ENCODE measurements around the gene WDR47.
"Not testable (repeated sequence)": the region's sequence is repeated elsewhere in the genome, so short reads cannot be mapped to it uniquely, and the experiment has no call there.

The WDR47 gene

DNA sequence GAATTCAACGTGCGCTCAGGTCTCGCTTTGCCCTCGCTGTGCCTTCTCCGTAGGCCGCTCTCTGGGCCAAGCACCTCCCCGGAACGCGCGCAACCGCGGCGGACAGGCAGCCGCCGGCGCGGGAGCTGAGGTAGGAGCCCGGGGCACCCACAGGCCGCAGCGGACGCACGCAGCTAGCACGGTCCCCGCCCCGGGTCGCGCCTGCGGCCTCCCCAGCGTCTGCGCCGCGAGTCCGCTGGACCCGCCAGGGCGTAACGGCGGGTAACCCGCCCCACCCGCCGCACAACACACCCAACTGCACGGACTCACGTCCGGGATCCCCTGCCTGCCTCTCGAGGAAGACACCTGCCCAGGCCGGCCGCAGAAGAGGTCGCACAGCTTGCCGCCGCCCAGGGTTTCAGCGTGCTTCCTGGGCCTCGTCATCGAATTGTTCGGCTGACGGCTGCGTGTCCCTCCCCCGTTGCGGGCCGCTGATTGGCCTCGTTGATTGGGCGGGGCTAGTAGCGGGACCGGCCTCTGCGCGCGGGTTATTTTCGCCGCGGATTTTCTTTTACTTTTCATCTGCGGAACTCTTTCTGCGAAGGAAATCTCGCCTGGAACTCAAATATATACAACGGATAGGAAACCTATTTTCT is 78.7 kb downstream of the WDR47 start, which contains the start of gene CLCC1:
TSS of gene CLCC1 (minus strand) at position 433 of the 635 bp plus-strand sequence. CDS start 13,047 bp downstream, outside the sequence.
- peak; percentile 73 to 92 (median 84) for DNase-seq (ENCODE audit: low read depth in 4 of 4, low spot score in 1 of 4)

DNA sequence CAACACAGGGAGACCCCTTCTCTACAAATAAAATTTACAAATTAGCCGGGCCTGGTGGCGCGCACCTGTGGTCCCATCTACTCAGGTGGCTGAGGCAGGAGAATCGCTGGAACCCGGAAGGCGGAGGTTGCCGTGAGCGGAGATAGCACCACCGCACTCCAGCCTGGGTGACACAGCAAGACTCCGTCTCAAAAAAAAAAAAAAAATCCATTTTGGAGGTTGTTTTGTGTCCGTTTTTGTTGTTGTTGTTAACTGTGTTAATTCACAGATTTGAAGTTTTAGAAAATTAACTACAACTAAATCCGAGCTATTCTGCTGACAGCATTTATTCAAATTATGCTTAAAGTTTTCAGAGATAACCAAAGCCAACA is 79.2 kb downstream of the WDR47 start:
- no peak for DNase-seq (ENCODE audit: low read depth in 4 of 4, low spot score in 1 of 4)

DNA sequence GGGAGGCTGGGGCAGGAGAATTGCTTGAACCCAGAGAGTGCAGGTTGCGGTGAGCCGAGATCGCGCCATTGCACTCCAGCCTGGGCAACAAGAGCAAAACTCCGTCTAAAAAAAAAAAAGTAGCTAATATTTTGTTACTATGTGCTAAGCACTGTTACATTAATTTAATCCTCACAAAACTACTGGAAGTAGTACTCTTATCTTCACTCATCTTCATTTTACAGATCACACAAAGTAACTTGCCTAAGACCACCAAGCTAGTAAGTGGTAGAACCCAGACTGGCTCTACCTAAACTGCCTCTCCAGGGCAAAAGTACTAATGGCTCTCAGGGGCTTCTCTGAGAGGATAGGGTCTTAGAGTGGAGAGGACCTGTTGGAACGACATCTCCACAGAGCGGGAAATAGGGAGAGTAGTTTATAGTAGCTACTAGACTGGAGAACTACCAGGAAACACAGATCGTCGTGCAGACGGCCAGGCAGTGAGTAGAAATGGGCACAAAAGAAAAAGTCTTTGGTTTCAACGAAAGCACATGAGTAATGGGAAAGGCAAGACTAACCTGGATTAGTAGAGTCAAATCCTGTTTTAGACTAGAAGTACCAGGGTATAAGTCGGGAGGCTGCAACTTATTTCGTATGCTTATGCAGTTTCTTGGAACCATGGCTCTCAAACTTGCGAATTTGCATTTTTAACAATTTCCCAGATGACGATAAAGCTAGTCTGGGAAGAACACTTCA is 80.0 kb downstream of the WDR47 start:
- DNase-seq (ENCODE audit: low read depth in 4 of 4, low spot score in 1 of 4), result no peak

DNA sequence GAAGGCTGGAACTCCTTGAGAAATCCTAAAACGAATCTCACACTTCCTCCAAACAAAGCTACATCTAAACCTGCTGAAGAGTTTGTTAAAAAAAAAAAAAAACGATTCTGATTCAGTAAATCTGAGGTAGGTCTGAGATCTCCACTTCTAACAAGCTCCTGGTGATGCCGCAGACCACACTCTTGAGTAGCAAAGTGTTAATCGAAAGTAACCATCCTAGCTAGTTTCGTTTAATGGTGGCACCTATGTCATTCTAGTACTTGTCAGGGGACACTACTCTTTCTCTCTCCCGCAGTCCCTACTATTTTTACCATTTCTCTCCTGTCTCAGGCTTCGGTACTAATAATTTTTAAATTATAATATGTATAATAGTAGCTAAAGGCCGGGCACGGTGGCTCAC is 80.7 kb downstream of the WDR47 start:
- no peak for DNase-seq (ENCODE audit: low read depth in 4 of 4, low spot score in 1 of 4)

DNA sequence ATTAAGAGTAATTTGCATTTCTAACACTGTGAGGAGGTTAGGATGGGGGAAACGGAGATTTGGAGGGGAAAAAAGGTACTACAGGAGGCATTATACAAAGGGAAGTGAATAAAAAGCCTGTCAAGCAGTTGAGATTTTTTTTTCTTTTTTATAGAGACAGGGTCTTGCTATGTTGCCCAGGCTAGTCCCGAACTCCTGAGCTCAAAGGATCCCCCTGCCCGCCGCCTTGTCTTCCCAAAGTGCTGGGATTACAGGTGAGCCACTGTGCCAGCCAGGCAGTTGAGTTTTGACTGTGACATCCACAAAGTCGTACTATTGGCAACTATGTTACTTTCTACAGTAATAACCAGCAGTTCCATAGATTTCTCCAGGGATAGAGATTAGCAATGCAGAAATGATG is 81.2 kb downstream of the WDR47 start:
- no peak for DNase-seq (ENCODE audit: low read depth in 4 of 4, low spot score in 1 of 4)

DNA sequence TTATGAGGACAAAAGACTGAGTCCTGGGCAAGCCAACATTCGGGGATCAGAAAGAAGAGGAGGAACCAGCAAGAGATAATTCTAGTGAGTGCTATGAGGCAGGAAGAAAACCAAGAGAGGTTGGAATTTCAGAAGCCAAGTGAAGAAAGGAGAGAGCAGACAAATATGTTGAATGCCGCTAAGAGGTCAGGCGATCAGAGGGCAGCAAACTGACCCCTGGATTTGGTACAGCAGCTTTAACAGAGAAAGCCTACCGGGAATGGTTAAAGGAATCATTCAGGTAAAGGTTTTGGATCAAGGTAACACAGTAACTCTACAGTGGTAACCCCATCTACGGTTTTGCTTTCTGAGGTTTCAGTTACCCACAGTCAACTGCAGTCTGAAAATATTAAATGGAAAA is 84.0 kb downstream of the WDR47 start:
- DNase-seq (ENCODE audit: low read depth in 4 of 4, low spot score in 1 of 4), result no peak

DNA sequence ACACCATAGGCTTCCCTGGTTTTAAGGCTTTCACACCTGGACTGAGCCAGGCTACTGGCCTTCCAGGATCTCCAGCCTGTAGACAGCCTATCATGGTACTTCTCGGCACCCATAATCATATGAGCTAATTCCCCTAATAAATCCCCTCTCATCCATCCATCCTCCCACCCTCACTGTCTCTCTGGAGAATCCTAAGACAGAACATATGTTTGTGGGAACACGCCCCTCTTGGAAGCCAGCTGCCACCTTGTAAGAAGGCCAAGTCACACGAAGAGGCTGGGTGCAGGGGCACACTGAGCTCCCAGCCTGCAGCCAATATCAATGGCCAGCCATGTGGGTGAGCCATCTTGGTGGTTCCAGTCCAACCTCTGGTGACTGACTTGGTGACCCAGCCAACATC is 86.0 kb downstream of the WDR47 start:
- no peak for DNase-seq (ENCODE audit: low read depth in 4 of 4, low spot score in 1 of 4)

DNA sequence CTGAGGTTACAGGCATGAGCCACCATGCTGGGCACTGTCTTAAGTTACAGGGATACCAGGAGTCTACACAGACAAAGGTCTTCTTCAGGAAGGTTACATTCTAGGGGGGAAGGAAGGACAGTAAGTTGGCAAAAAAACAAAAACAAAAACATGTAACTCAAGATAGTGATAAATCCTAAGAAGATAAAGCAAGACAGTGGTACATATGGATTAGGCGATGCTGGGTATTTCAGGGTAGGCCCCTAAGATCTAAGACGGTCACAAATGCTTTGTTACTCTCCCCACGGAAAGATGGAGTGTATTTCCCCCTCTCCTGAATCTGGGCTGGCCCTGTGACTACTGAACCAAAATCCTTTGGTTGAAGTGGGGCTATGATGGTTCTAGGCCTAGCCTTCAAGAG is 86.8 kb downstream of the WDR47 start:
- DNase-seq (ENCODE audit: low read depth in 4 of 4, low spot score in 1 of 4), result no peak

DNA sequence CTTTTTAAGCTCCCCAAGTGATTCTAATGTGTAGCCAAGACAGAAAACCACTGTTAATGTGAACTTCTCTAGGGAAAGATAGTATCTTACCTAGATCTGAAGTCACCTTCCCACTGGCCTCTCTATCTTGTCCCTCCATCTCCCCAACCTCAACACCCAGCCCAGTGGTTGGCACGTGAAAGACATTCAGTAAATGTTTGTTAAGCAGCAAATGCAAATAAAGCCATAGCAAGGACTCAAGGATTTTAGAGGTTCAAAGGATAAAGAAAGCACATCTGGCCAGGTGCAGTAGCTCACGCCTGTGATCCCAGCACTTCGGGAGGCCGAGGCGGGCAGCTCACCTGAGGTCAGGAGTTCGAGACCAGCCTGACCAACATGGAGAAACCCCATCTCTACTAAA is 88.5 kb downstream of the WDR47 start:
- DNase-seq (ENCODE audit: low read depth in 4 of 4, low spot score in 1 of 4), result no peak

DNA sequence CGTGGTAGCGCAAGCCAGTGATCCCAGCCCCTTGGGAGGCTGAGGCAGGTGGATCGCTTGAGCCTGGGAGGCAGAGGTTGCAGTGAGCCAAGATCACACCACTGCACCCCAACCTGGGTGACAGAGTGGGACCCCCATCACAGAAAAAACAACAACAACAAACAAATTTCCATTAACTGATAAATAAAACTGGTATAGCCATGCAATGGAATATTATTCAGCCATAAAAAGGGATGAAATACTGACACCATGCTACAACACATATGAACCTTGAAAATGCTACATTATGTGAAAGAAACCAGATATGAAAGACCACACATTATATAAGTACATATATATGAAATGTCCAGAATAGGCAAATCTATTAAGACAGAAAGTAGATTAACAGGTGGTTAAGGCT is 90.7 kb downstream of the WDR47 start:
- no peak for DNase-seq (ENCODE audit: low read depth in 4 of 4, low spot score in 1 of 4)

DNA sequence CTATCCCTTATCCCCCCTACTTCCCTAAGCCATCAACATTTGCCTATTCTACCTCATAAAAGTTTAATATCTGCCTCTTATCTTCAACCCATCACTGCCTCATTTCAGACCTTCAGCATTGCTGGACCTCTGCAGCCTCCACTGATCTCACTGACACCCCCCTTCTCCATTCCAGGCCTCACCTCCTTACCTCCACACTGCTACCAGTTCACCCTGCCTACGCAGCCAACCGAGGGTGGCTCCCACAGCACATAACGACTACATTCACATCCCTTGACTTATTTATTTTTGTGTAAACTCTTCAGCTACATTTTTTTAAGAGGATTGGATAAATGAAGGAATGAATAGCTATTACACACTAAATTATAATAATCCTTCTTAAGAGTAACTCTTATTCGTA is 92.9 kb downstream of the WDR47 start:
- DNase-seq (ENCODE audit: low read depth in 4 of 4, low spot score in 1 of 4), result no peak

DNA sequence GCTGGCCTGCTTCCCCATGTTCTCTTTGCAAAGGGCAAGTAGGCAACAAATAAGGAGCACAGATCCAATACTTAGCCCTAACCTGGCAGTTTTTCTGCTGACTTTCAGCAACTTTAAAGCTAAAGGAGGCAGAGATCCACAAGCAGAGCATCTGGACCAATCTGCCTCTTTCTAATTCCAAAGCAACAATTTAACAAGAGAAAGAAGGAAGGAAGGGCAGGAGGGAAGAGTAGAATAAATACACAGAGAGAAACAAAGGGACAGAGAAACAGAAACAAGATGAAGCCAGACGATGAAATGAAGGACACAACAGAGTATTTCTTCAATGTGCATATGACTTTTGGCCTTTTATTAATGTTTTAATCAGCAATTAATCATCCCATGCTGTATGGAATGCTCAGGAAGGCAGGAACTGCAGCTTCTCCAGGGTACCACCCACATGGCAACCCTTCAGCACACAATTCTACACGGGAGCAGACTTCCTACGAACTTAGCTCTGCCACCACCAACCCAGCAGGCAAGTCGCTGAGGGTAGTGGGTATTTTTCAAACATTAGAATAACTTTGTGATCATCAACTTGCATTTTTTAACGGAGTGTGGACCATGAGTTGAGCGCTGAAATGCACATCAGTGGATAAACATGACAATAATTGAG is 93.9 kb downstream of the WDR47 start:
- DNase-seq (ENCODE audit: low read depth in 4 of 4, low spot score in 1 of 4), result no peak

DNA sequence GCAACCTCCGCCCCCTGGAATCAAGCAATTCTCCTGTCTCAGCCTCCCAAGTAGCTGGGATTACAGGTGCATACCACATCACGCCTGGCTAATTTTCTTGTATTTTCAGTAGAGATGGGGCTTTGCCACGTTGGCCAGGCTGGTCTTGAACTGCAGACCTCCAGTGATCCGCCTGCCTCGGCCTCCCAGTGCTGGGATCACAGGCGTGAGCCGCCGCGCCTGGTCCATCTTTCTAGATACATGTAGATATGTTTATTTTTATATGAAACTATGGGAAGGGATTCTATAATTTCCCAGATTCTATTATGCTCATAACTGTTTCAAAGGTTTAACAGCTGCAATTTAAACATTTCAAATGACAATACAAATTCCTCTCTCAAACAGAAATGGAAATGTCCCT is 105.7 kb downstream of the WDR47 start:
- DNase-seq (ENCODE audit: low read depth in 4 of 4, low spot score in 1 of 4), result no peak

DNA sequence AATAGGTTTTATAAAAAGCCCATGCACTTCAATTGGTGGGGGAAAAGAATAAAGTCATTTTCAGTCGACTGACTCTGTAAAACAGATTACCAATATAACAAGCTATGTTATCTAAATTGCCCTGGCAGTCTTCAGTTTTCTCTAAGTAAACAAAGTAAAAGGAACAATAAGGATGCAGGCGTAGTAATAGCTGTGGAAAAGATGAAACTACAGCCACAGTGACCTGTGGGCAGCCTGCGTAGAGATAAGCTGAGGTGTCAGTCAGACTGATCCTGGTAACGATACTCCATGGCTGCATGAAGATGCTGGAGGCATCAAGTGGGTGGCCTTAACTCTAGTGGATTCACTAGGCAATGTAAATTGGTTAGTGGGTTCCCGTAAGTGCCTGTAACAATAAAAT is 108.0 kb downstream of the WDR47 start:
- DNase-seq (ENCODE audit: low read depth in 4 of 4, low spot score in 1 of 4), result no peak

DNA sequence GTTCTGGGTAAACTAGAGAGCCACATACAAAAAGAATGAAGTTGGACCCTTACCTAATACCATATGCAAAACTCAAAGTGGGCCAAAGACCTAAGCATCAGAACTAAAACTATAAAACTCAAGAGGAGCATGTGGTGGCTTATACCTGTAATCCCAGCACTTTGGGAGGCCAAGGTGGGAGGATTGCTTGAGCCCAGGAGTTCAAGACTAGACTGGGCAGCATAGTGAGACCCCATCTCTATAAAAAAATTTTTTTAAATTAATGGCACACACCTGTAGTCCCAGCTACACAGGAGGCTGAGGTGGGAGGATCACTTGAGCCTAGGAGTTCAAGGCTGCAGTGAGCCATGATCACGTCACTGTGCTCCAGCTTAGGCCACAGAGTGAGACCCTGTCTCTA is 114.3 kb downstream of the WDR47 start:
- DNase-seq (ENCODE audit: low read depth in 4 of 4, low spot score in 1 of 4), result not testable (repeated sequence)

DNA sequence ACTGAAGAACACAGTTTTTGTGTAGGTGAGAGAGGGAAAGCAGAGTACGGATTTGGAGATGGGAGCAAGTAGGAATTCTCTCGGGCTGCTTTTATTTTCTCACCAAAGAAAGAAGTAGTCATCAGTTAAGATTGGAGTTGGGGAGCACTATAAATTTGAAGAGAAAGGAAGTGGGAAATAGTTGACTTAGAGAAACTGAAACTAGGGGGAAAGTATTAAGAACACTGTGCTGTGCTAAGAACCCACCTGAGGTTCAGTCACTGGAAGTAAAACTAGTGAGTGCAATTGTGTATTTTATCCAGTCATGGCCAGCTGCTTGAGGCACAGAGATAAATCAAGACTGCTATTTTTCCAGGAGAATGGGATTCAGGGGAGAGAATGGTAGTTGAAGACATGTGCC is 116.0 kb downstream of the WDR47 start:
- DNase-seq (ENCODE audit: low read depth in 4 of 4, low spot score in 1 of 4), result no peak
